Bronchial epithelial cell (primary cell): Measurements from ENCODE around the gene TGM6. TPM values are rescaled to one million over a fixed set of nuclear protein-coding genes. Genes with fewer than 3 reads are reported as not detected.

Source experiments
- DNase-seq: peaks from one replicate; pipeline ENCODE4 v3.0.0-alpha.2; 2010; ENCODE audit warnings: low read depth
- FAIRE-seq: peaks from 2 replicates; lab custom pipeline; 2011; peaks lifted over from hg19 to GRCh38; lab: Jason Lieb, UNC
- H3K27me3 ChIP-seq: 2 replicates; pipeline ENCODE4 v1.5.1; 2011; ENCODE audit warnings: low read length; ENCODE audit not compliant: control insufficient read depth, insufficient read depth
- H3K36me3 ChIP-seq: 2 replicates; pipeline ENCODE4 v1.5.1; 2011; ENCODE audit warnings: low read length; ENCODE audit not compliant: control insufficient read depth, insufficient read depth
- H3K4me3 ChIP-seq: 2 replicates; pipeline ENCODE4 v1.5.1; 2011; ENCODE audit warnings: mild to moderate bottlenecking, low read depth, low read length, control low read depth
- total RNA-seq: library from RNA; depleted of rRNA; stranded (reverse); fragments of >200 nt; gene quantifications from 2 replicates; pipeline ENCODE4 v1.2.1, GENCODE V29; 2014
- TF ChIP-seq, protein P1 (sequence below): IDR thresholded peaks from 2 replicates; pipeline ENCODE4 v1.5.1; 2011; ENCODE audit warnings: mild to moderate bottlenecking, moderate library complexity, low read length, control low read depth, inconsistent platforms; ENCODE audit not compliant: insufficient read depth, severe bottlenecking

Gene TGM6
- total RNA-seq, 1 donor from 2014 or later = not detected

DNA sequence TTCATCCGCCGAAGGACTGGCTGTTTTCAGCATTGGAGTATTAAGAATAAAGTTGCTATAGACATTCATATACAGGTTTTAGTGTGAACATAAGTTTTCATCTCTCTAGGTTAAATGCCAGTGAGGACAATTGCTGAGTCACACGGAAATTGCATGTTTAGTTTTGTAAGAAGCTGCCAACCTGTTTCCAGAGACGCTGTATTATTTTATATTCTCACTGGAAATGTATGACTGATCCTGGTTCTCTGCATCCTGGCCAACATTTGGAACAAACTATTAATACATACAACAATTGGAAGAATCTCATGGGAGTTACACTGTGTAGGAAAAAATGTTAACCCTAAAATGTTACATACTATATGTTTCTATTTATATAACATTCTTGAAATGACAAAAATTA, 16.7 kb upstream of the TGM6 start:
- TF ChIP-seq, protein P1, sequence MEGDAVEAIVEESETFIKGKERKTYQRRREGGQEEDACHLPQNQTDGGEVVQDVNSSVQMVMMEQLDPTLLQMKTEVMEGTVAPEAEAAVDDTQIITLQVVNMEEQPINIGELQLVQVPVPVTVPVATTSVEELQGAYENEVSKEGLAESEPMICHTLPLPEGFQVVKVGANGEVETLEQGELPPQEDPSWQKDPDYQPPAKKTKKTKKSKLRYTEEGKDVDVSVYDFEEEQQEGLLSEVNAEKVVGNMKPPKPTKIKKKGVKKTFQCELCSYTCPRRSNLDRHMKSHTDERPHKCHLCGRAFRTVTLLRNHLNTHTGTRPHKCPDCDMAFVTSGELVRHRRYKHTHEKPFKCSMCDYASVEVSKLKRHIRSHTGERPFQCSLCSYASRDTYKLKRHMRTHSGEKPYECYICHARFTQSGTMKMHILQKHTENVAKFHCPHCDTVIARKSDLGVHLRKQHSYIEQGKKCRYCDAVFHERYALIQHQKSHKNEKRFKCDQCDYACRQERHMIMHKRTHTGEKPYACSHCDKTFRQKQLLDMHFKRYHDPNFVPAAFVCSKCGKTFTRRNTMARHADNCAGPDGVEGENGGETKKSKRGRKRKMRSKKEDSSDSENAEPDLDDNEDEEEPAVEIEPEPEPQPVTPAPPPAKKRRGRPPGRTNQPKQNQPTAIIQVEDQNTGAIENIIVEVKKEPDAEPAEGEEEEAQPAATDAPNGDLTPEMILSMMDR = no peak
- H3K27me3 ChIP-seq = no peaks in the 10 kb centered on the region
- no peaks in the 10 kb centered on the region for H3K36me3 ChIP-seq
- FAIRE-seq (no peak), DNase-seq (peak; percentile 68)
- no peak overlapping the region for H3K4me3 ChIP-seq

DNA sequence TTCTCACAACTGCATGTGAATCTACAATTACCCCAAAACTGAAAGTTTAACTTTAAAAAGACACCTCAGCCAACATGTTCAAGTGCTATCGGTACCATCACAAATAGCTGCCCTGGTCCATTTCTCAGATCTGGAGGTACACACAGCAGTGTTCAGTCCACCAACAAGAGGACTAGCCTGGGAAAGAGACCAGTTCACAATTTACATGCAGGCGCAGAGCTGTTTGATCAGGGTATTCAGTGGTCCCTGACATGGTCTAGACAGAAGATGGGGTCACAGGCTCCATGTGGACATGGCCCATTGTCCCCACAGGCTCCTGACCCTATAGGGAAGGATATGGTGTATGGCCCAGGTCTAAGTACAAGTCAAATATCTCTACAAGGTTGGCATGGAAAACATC, 15.6 kb upstream of the TGM6 start:
- no peaks in the 10 kb centered on the region for H3K36me3 ChIP-seq
- TF ChIP-seq, protein P1 = no peak
- no peaks in the 10 kb centered on the region for H3K27me3 ChIP-seq
- FAIRE-seq = no peak
- no peak overlapping the region for H3K4me3 ChIP-seq
- DNase-seq = no peak

DNA sequence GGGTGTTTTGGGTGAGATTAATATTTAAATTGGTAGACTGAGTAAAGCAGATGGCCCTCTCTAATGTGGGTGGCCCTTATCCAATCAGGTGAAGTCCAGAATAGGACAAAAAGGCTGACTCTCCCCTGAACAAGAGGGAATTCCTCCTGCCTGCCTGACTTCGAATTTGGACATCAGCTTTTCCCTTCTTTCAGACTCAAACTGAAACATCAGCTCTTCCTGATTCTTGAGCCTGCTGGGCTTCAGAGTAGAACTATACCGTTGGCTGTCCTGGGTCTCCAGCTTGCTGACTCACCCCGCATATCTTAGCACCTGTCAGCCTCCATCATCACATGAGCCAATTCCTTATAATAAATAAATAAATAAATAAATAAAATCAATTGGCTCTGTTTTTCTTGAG, 15.0 kb upstream of the TGM6 start:
- FAIRE-seq (no peak), DNase-seq (no peak)
- Histone ChIP-seq H3K4me3 (no peak overlapping the region), H3K36me3 (no peaks in the 10 kb centered on the region), H3K27me3 (no peaks in the 10 kb centered on the region)
- TF ChIP-seq, protein P1 = no peak

DNA sequence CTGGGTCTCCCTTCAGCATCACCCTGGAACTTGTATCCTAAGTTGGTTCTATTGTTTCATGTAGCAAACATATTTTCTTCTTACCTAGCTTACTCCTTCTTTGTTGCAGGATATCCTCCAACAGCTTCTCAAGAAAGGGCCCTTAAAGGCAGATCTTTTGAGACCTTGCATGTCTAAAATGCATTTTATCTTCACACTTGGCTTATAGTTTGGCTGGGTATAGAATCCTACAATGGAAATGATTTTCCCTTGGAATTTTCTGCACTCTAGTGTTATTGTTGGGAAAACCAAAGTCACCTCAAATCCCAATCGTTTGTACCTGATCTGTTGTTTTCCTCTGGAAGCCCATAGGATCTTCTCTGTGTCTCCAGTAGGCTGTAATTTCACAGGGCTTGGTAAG, 12.1 kb upstream of the TGM6 start:
- TF ChIP-seq, protein P1 = no peak
- Histone ChIP-seq H3K4me3 (no peak overlapping the region), H3K36me3 (no peaks in the 10 kb centered on the region), H3K27me3 (no peaks in the 10 kb centered on the region)
- no peak for FAIRE-seq
- DNase-seq = no peak

DNA sequence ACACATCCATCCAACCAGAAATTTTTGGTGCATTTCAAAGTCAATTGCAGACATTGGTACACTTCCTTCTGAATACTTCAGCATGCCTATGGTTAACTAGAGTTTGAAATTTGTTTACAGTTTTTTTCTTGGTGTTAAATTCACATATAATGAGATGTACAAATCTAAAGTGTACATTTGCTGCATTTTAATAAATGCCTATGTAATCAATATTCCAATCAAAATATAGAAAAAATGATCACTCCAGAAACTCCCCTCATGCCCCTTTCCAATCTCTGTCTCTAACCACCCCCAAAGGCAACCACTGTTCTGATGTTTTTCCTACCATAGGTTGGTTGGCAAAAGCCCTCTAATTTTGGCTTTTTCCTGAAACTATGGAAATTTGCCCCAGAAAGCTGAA, 7.6 kb upstream of the TGM6 start:
- Histone ChIP-seq H3K4me3 (no peak overlapping the region), H3K27me3 (no peaks in the 10 kb centered on the region), H3K36me3 (no peaks in the 10 kb centered on the region)
- DNase-seq = no peak
- TF ChIP-seq, protein P1 = no peak
- FAIRE-seq = no peak
